Right forelimb (tissue), 1 donor: ENCODE data around the gene PTCRA.

Experiments
- DNase-seq: peaks from one replicate; pipeline ENCODE4 v3.0.0-alpha.2; 2018

PTCRA gene

GRCh38 chr6:42974919-42975505 is 59.2 kb downstream of the PTCRA start:
- no peak for DNase-seq
